Measurements from ENCODE around the gene TRIM68.

Gene TRIM68

GRCh38 chr11:4607781-4608666 is at the start of gene TRIM68:
Gene TRIM68 (minus strand): TSS chr11:4608231. CDS start chr11:4605504, 2,727 bp downstream.
- DNase-seq (ENCODE audit: low read depth in 2 of 2): peak; percentile 81 to 86

- no peak for DNase-seq (ENCODE audit: low read depth in 2 of 2)
These were observed 46.8 kb upstream of the TRIM68 start for GRCh38 chr11:4654635-4655369.

GRCh38 chr11:4647766-4648165 is 39.7 kb upstream of the TRIM68 start:
- no peak for DNase-seq (ENCODE audit: low read depth in 2 of 2)

GRCh38 chr11:4645974-4646373 is 37.9 kb upstream of the TRIM68 start:
- DNase-seq (ENCODE audit: low read depth in 2 of 2): no peak

GRCh38 chr11:4644233-4644632 is 36.2 kb upstream of the TRIM68 start:
- no peak for DNase-seq (ENCODE audit: low read depth in 2 of 2)

- DNase-seq (ENCODE audit: low read depth in 2 of 2): no peak
These were observed 35.7 kb upstream of the TRIM68 start, which contains the start of gene OR51E1 for GRCh38 chr11:4643682-4644081. Gene OR51E1 (plus strand): TSS chr11:4643982. CDS start chr11:4652527, 8,545 bp downstream.

- no peak for DNase-seq (ENCODE audit: low read depth in 2 of 2)
These were observed 35.0 kb upstream of the TRIM68 start for GRCh38 chr11:4643076-4643475.

GRCh38 chr11:4642043-4642442 is 34.0 kb upstream of the TRIM68 start:
- DNase-seq (ENCODE audit: low read depth in 2 of 2): no peak

GRCh38 chr11:4641501-4641900 is 33.5 kb upstream of the TRIM68 start:
- no peak for DNase-seq (ENCODE audit: low read depth in 2 of 2)

- no peak for DNase-seq (ENCODE audit: low read depth in 2 of 2)
These were observed 31.9 kb upstream of the TRIM68 start for GRCh38 chr11:4639931-4640330.

- DNase-seq (ENCODE audit: low read depth in 2 of 2): no peak
These were observed 29.6 kb upstream of the TRIM68 start for GRCh38 chr11:4637662-4638047.

GRCh38 chr11:4636962-4637661 is 29.1 kb upstream of the TRIM68 start, which contains the start of gene OR51D1:
Gene OR51D1 (plus strand): TSS chr11:4637477. CDS start chr11:4639791, 2,314 bp downstream.
- DNase-seq (ENCODE audit: low read depth in 2 of 2): peak; percentile 34 to 50

GRCh38 chr11:4636136-4636535 is 28.1 kb upstream of the TRIM68 start:
- DNase-seq (ENCODE audit: low read depth in 2 of 2): no peak

- DNase-seq (ENCODE audit: low read depth in 2 of 2): no peak
These were observed 18.4 kb upstream of the TRIM68 start for GRCh38 chr11:4626207-4627099.

- DNase-seq (ENCODE audit: low read depth in 2 of 2): no peak
These were observed 11.5 kb upstream of the TRIM68 start for GRCh38 chr11:4619514-4619913.

GRCh38 chr11:4615856-4616444 is 7.9 kb upstream of the TRIM68 start:
- DNase-seq (ENCODE audit: low read depth in 2 of 2): no peak

GRCh38 chr11:4611986-4612385 is 4.0 kb upstream of the TRIM68 start:
- DNase-seq (ENCODE audit: low read depth in 2 of 2): no peak

- no peak for DNase-seq (ENCODE audit: low read depth in 2 of 2)
These were observed 2.4 kb upstream of the TRIM68 start for GRCh38 chr11:4610258-4610935.

GRCh38 chr11:4607096-4607495 is 935 bp downstream of the TRIM68 start:
- no peak for DNase-seq (ENCODE audit: low read depth in 2 of 2)

All from stimulated activated CD4-positive, alpha-beta T cell treated with anti-CD3 and anti-CD28 coated beads, Interleukin-1b, Interleukin-23, amount 100 ng/mL, for 1 hour (primary cell).